Mesendoderm (in vitro differentiated cells): ENCODE data around the gene SNAI3.

ENCODE experiments used
- DNase-seq: peaks from one replicate; pipeline ENCODE4 v3.0.0; 2013
- H2AK5ac ChIP-seq: 2 replicates; pipeline ENCODE4 v1.6.1; 2013; ENCODE audit warnings: low read length, inconsistent platforms
- H2BK120ac ChIP-seq: 2 replicates; pipeline ENCODE4 v1.6.1; 2013; ENCODE audit warnings: low read depth, mild to moderate bottlenecking, low read length, moderate library complexity, mixed read lengths
- H2BK15ac ChIP-seq: replicated peaks from 2 replicates; pipeline ENCODE4 v1.6.1; 2013; ENCODE audit warnings: low read depth, mild to moderate bottlenecking, moderate library complexity
- H2BK5ac ChIP-seq: 2 replicates; pipeline ENCODE4 v1.6.1; 2013; ENCODE audit warnings: low read length, inconsistent platforms
- H3K18ac ChIP-seq: 2 replicates; pipeline ENCODE4 v1.6.1; 2013; ENCODE audit warnings: mild to moderate bottlenecking, low read length, mixed read lengths
- H3K23ac ChIP-seq: one replicate; pipeline ENCODE4 v1.6.1; 2013; ENCODE audit warnings: low read length
- H3K27ac ChIP-seq: 2 replicates; pipeline ENCODE4 v1.5.1; 2013; ENCODE audit warnings: low read depth, mild to moderate bottlenecking, inconsistent platforms, low read length, moderate library complexity
- H3K27me3 ChIP-seq: 2 replicates; pipeline ENCODE4 v1.6.1; 2013; ENCODE audit warnings: low read length, control low read depth, mild to moderate bottlenecking, inconsistent platforms; ENCODE audit not compliant: insufficient read depth, poor library complexity
- H3K36me3 ChIP-seq: 2 replicates; pipeline ENCODE4 v1.6.1; 2013; ENCODE audit warnings: low read length, inconsistent platforms; ENCODE audit not compliant: control insufficient read depth, insufficient read depth
- H3K4ac ChIP-seq: one replicate; pipeline ENCODE4 v1.6.1; 2013; ENCODE audit warnings: low read depth, mild to moderate bottlenecking, low read length, moderate library complexity
- H3K4me1 ChIP-seq: 2 replicates; pipeline ENCODE4 v1.6.1; 2013; ENCODE audit warnings: low read depth, low read length, inconsistent platforms; ENCODE audit not compliant: control insufficient read depth
- H3K4me2 ChIP-seq: 2 replicates; pipeline ENCODE4 v1.6.1; 2013; ENCODE audit warnings: low read length
- H3K4me3 ChIP-seq: 2 replicates; pipeline ENCODE4 v1.5.1; 2013; ENCODE audit warnings: mild to moderate bottlenecking, low read length
- H3K56ac ChIP-seq: one replicate; pipeline ENCODE4 v1.6.1; 2013; ENCODE audit warnings: low read length
- H3K79me1 ChIP-seq: 2 replicates; pipeline ENCODE4 v1.6.1; 2013; ENCODE audit warnings: low read length, inconsistent platforms
- H3K79me2 ChIP-seq: 2 replicates; pipeline ENCODE4 v1.6.1; 2013; ENCODE audit warnings: mild to moderate bottlenecking, low read length; ENCODE audit not compliant: control insufficient read depth, insufficient read depth
- H3K9ac ChIP-seq: 2 replicates; pipeline ENCODE4 v1.6.1; 2013; ENCODE audit warnings: low read length, inconsistent platforms
- H4K5ac ChIP-seq: one replicate; pipeline ENCODE4 v1.6.1; 2013; ENCODE audit warnings: low read length
- H4K8ac ChIP-seq: one replicate; pipeline ENCODE4 v1.6.1; 2013; ENCODE audit warnings: low read depth, mild to moderate bottlenecking, control low read depth, low read length, moderate library complexity
- WGBS: extraction: QIAGEN DNeasy Blood & Tissue Kit; methylation state at CpG from one replicate; pipeline ENCODE4 v1.1.7; 2013; ENCODE audit warnings: low lambda C conversion rate, missing lambda C conversion rate; ENCODE audit not compliant: insufficient coverage; ENCODE audit errors: extremely low coverage; 5-methylcytosine and 5-hydroxymethylcytosine counted together

SNAI3 gene

DNA sequence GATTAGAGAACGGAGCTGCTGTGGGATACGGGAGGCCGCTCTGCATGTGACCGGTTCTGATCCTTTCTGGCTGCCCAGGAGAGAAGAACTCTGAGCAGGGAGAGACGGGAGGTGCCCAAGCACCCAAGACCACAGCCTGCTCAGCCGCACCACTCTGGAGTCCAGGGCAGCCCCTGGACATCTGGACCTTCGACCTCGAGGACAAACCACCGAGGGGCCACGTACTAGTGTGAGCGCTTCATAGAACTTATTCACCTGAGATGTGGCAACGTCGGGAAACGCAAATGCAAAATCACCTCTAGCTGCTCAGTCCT, 14.0 kb upstream of the SNAI3 start:
- Histone ChIP-seq H2BK5ac (no peak overlapping the region), H2AK5ac (no peak overlapping the region), H4K5ac (no peak overlapping the region), H3K9ac (no peak overlapping the region), H2BK120ac (no peak overlapping the region), H2BK15ac (no peak overlapping the region), H3K23ac (no peak overlapping the region), H3K27me3 (no peaks in the 10 kb centered on the region), H3K4ac (no peak overlapping the region), H3K18ac (no peak overlapping the region), H3K4me3 (no peak overlapping the region), H3K79me1 (peaks cover 4% of the 10 kb centered on the region), H3K56ac (no peak overlapping the region), H3K4me2 (no peak overlapping the region), H4K8ac (no peak overlapping the region), H3K4me1 (no peaks in the 10 kb centered on the region), H3K27ac (no peak overlapping the region), H3K36me3 (no peaks in the 10 kb centered on the region), H3K79me2 (peaks cover 2% of the 10 kb centered on the region)
- no peak for DNase-seq
- WGBS, result no CpG with 5 or more reads among the region's 14 CpGs

GRCh38 chr16:88699180-88699579, 12.9 kb upstream of the SNAI3 start:
- no peak overlapping the region for H3K9ac ChIP-seq
- H2AK5ac ChIP-seq, result no peak overlapping the region
- no peak overlapping the region for H4K5ac ChIP-seq
- H2BK5ac ChIP-seq, result no peak overlapping the region
- H3K27ac ChIP-seq, result no peak overlapping the region
- H2BK120ac ChIP-seq, result no peak overlapping the region
- H3K79me1 ChIP-seq, result no peaks in the 10 kb centered on the region
- no peaks in the 10 kb centered on the region for H3K36me3 ChIP-seq
- no peak overlapping the region for H3K56ac ChIP-seq
- no peak overlapping the region for H4K8ac ChIP-seq
- H3K4me2 ChIP-seq, result no peak overlapping the region
- H3K79me2 ChIP-seq, result no peaks in the 10 kb centered on the region
- DNase-seq, result no peak
- H3K27me3 ChIP-seq, result no peaks in the 10 kb centered on the region
- H3K23ac ChIP-seq, result no peak overlapping the region
- no peak overlapping the region for H3K4ac ChIP-seq
- H3K4me3 ChIP-seq, result no peak overlapping the region
- H2BK15ac ChIP-seq, result no peak overlapping the region
- WGBS, result no CpG with 5 or more reads among the region's 16 CpGs
- H3K4me1 ChIP-seq, result no peaks in the 10 kb centered on the region
- H3K18ac ChIP-seq, result no peak overlapping the region

DNA sequence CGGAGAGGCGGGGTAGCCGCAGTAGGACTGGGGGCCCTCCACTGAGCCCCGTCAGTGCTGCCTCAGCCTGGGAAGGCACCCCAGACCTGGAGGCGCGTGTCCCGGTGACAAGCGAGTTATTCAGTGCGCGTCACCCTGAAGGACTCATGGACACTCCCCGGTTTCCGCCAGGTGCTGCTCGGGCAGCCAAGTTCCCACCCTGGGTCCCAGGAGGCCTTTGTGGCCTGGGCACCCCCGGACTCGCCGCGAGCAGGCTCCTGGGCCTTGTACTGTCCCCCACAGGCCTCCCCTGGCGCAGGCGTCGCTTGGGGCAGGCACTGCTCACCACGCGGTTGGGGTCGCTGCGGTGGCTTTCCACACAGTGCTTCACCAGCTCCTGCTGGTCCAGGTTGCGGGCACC, 12.3 kb upstream of the SNAI3 start:
- Histone ChIP-seq H2BK15ac (no peak overlapping the region), H3K18ac (no peak overlapping the region), H4K5ac (no peak overlapping the region), H3K79me1 (no peaks in the 10 kb centered on the region), H3K36me3 (no peaks in the 10 kb centered on the region), H3K9ac (no peak overlapping the region), H3K79me2 (no peaks in the 10 kb centered on the region), H3K23ac (no peak overlapping the region), H3K4me1 (no peaks in the 10 kb centered on the region), H3K4ac (no peak overlapping the region), H2BK120ac (no peak overlapping the region), H3K4me2 (no peak overlapping the region), H3K4me3 (no peak overlapping the region), H2BK5ac (no peak overlapping the region), H3K27ac (no peak overlapping the region), H2AK5ac (no peak overlapping the region), H4K8ac (no peak overlapping the region), H3K27me3 (no peaks in the 10 kb centered on the region), H3K56ac (no peak overlapping the region)
- WGBS, result no CpG with 5 or more reads among the region's 25 CpGs
- no peak for DNase-seq

DNA sequence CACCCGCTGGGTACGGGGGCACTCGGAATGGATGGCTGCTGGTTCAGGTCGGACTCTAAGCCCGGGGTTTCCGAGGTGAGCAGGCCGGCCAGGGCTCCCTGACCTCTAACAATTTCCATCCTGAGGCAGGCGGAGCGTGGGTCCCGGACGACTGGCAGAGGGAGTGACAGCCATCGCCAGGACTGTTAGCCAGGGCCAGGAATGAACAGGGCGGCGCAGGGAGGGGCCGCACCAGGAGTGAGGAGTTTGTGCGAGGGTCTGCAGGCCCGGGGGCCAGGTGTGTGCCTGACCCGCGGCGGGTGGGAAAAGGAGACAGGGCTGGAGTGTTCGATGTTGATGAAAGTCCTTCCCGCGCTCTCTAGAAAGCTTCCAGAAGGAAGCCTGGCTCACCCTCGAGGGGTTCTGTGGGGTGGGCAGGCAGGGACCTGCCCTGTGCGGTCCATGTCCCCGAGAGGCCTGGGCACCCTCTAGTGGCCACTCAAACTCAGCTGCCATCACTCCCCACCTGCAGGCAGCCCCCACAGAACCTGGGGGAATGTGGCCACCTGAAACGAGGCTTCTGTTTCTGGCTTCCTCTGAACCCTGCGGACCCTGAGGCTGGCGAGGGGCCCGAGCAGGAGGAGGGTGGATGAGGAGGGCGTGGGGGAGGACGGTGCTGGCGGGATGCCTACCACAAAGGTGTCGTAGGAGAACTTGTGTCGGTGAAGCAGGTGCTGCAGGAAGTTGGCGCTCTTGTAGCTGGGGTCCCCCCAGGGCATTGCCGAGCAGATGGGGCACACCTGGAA, 11.7 kb upstream of the SNAI3 start:
- Histone ChIP-seq H3K36me3 (no peaks in the 10 kb centered on the region), H3K18ac (no peak overlapping the region), H3K4me2 (no peak overlapping the region), H2BK5ac (no peak overlapping the region), H3K56ac (no peak overlapping the region), H3K4me1 (no peaks in the 10 kb centered on the region), H2BK15ac (no peak overlapping the region), H3K23ac (no peak overlapping the region), H3K9ac (no peak overlapping the region), H4K5ac (no peak overlapping the region), H2AK5ac (no peak overlapping the region), H3K27me3 (no peaks in the 10 kb centered on the region), H4K8ac (no peak overlapping the region), H3K27ac (no peak overlapping the region), H3K79me1 (no peaks in the 10 kb centered on the region), H3K4ac (no peak overlapping the region), H2BK120ac (no peak overlapping the region), H3K79me2 (no peaks in the 10 kb centered on the region), H3K4me3 (no peak overlapping the region)
- WGBS, result no CpG with 5 or more reads among the region's 37 CpGs
- no peak for DNase-seq

DNA sequence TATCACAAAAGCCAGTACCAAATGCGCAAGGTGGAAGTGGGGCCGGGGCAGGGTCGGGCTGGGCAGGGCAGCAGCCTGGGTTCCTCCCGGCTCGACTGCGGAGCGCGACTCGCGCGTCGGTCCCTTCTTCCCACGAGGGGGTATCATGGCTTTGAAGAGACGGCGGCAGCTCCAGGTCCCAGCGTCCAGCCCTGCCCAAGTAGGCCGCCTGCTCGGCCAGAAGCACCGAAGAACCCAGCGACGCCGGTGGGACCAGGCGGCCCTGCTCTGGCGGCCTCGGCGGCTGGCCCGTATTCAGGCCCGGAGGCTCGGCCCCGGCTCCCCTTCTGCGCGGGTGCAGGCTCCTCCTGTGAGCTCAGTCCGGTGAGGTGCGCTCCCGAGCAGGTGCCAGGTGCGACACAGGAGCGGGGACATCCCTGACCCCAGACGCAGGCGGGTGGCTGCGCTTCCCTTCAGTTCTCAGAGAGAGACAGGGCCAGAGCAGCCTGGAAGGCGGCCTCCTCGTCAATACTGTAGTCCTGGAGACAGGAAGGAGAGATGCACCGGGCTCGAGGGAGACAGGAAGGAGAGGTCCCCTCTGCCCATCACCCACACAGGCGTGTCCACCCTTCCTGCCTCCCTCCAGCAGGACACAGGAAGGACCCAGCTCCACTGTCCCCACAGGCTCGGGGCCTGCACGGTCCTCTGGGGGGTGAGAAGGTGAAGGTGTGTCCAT, 11.0 kb upstream of the SNAI3 start:
- H2BK120ac ChIP-seq, result no peak overlapping the region
- no CpG with 5 or more reads among the region's 47 CpGs for WGBS
- H2BK5ac ChIP-seq, result no peak overlapping the region
- no peaks in the 10 kb centered on the region for H3K79me2 ChIP-seq
- no peak overlapping the region for H3K4ac ChIP-seq
- no peak for DNase-seq
- no peak overlapping the region for H3K27ac ChIP-seq
- no peaks in the 10 kb centered on the region for H3K36me3 ChIP-seq
- no peak overlapping the region for H3K4me3 ChIP-seq
- H3K4me2 ChIP-seq, result no peak overlapping the region
- H3K56ac ChIP-seq, result no peak overlapping the region
- H4K5ac ChIP-seq, result no peak overlapping the region
- H3K27me3 ChIP-seq, result no peaks in the 10 kb centered on the region
- no peak overlapping the region for H4K8ac ChIP-seq
- no peak overlapping the region for H3K18ac ChIP-seq
- H2AK5ac ChIP-seq, result no peak overlapping the region
- no peaks in the 10 kb centered on the region for H3K4me1 ChIP-seq
- H3K23ac ChIP-seq, result no peak overlapping the region
- no peaks in the 10 kb centered on the region for H3K79me1 ChIP-seq
- no peak overlapping the region for H3K9ac ChIP-seq
- H2BK15ac ChIP-seq, result no peak overlapping the region
